Spleen (tissue), 7 donors: Measurements from ENCODE around the gene NECAB2.

ENCODE experiments used
- CTCF ChIP-seq, 11 experiments: fragments of 200-600 bp in 7 of 11; fragments of 450-650 bp in 4 of 11; sonication (generic) in 4 of 11; IDR thresholded peaks in 8 of 11; conservative IDR thresholded peaks in 3 of 11; 1 replicate in 7 of 11; 2 replicates in 4 of 11; pipeline versions ENCODE4 v1.4.0 to v1.8.0; 2016 to 2021; ENCODE audit warnings: antibody characterized with exemption in 11 of 11, inconsistent platforms in 4 of 11, mild to moderate bottlenecking in 1 of 11
- POLR2A ChIP-seq, 3 donors: fragments of 450-650 bp; IDR thresholded peaks; one replicate each; pipeline ENCODE4 v1.5.1; 2017; ENCODE audit warnings: antibody characterized with exemption in 3 of 3, mild to moderate bottlenecking in 1 of 3
- donor health status: DM: no; HTN: no; CAD: no; lungs with moderate emphysema.
- donor health status: DM: no; HTN: no; CAD: no.
- donor health status: DM: no; HTN: no; CAD: no.

GRCh38 chr16:83952587-83952939 lies 15.5 kb upstream of the NECAB2 start:
- TF ChIP-seq CTCF (IDR thresholded peaks at IDR 0.05 in 8 of 11, conservative IDR thresholded peaks at IDR 0.05 in 3 of 11) (no peak), POLR2A (IDR thresholded peaks at IDR 0.05) (no peak)
